Smooth muscle cell (in vitro differentiated cells): ENCODE measurements around the gene GMFB. TPM values are rescaled to one million over a fixed set of nuclear protein-coding genes. Genes with fewer than 3 reads are reported as not detected.

Experiments
- DNase-seq: peaks from one replicate; lab custom pipeline; 2025; ENCODE audit not compliant: unreplicated experiment; lab: John Stamatoyannopoulos, UW
- H2AFZ ChIP-seq: fragments of 200-600 bp; sonication (generic); 2 replicates; pipeline ENCODE4 v1.6.0; 2016; ENCODE audit warnings: antibody characterized with exemption, low read depth, mild to moderate bottlenecking
- H3F3A ChIP-seq: fragments of 200-600 bp; sonication (generic); 2 replicates; pipeline ENCODE4 v1.6.0; 2017; ENCODE audit warnings: antibody characterized with exemption, low read depth
- H3K27ac ChIP-seq: fragments of 200-600 bp; sonication (generic); 2 replicates; pipeline ENCODE4 v1.5.1; 2016; ENCODE audit warnings: low read depth, mild to moderate bottlenecking
- H3K27me3 ChIP-seq: fragments of 200-600 bp; sonication (generic); 2 replicates; pipeline ENCODE4 v1.6.1; 2016; ENCODE audit warnings: low read depth, mild to moderate bottlenecking
- H3K36me3 ChIP-seq: fragments of 200-600 bp; sonication (generic); 2 replicates; pipeline ENCODE4 v1.5.1; 2016; ENCODE audit warnings: low read depth
- H3K4me1 ChIP-seq: fragments of 200-600 bp; sonication (generic); 2 replicates; pipeline ENCODE4 v1.5.1; 2016; ENCODE audit warnings: low read depth
- H3K4me2 ChIP-seq: fragments of 200-600 bp; sonication (generic); 2 replicates; pipeline ENCODE4 v1.6.0; 2016; ENCODE audit warnings: mild to moderate bottlenecking
- H3K4me3 ChIP-seq: fragments of 200-600 bp; sonication (generic); 2 replicates; pipeline ENCODE4 v1.5.1; 2016; ENCODE audit warnings: mild to moderate bottlenecking
- H3K79me2 ChIP-seq: fragments of 200-600 bp; sonication (generic); 2 replicates; pipeline ENCODE4 v1.6.0; 2016; ENCODE audit warnings: low read depth, mild to moderate bottlenecking
- H3K9ac ChIP-seq: fragments of 200-600 bp; sonication (generic); 2 replicates; pipeline ENCODE4 v1.6.0; 2016; ENCODE audit warnings: low read depth
- H3K9me3 ChIP-seq: fragments of 200-600 bp; sonication (generic); replicated peaks from 2 replicates; pipeline ENCODE4 v1.5.1; 2016; ENCODE audit warnings: low read depth
- H4K20me1 ChIP-seq: fragments of 200-600 bp; sonication (generic); 2 replicates; pipeline ENCODE4 v1.6.0; 2016; ENCODE audit warnings: low read depth
- CTCF ChIP-seq: fragments of 200-600 bp; sonication (generic); IDR thresholded peaks from 2 replicates; pipeline ENCODE4 v1.5.1; 2017; ENCODE audit warnings: borderline replicate concordance, mild to moderate bottlenecking, antibody characterized with exemption; ENCODE audit not compliant: insufficient read depth, poor library complexity, severe bottlenecking
- WGBS: methylation state at CpG from one replicate; pipeline ENCODE4 v1.1.7; 2016; ENCODE audit warnings: low lambda C conversion rate; 5-methylcytosine and 5-hydroxymethylcytosine counted together
- polyA plus RNA-seq: library from polyadenylated mRNA; unstranded; fragments of >200 nt; fragmentation: Nextera tagmentation; extraction: Ambion mirVana; gene quantifications from 2 replicates; pipeline ENCODE4 v1.2.1, GENCODE V29; 2016
- total RNA-seq: library from RNA; depleted of rRNA; stranded (reverse); fragments of >200 nt; gene quantifications from 2 replicates; pipeline ENCODE4 v1.2.3, GENCODE V29; 2014

The GMFB gene
- total and polyA plus RNA-seq, 2 experiments from 2014 or later: 25.7 to 73.5 TPM

GRCh38 chr14:54489731-54490444, 1.1 kb upstream of the GMFB start:
- H4K20me1 ChIP-seq: peaks cover 28% of the 10 kb centered on the region
- H3K9me3 ChIP-seq: no peaks in the 10 kb centered on the region
- peaks cover 37% of the 10 kb centered on the region for H3K79me2 ChIP-seq
- peak overlapping the region; percentile 94 for H3K4me2 ChIP-seq
- H3F3A ChIP-seq: peaks cover 10% of the 10 kb centered on the region
- no peaks in the 10 kb centered on the region for H3K36me3 ChIP-seq
- TF ChIP-seq CTCF: no peak
- H2AFZ ChIP-seq: peak overlapping the region; percentile 98
- no peaks in the 10 kb centered on the region for H3K27me3 ChIP-seq
- H3K4me1 ChIP-seq: peaks cover 18% of the 10 kb centered on the region
- H3K4me3 ChIP-seq: peak overlapping the region; percentile 98
- no peak overlapping the region for H3K9ac ChIP-seq
- no peak for DNase-seq
- 79% methylated on average over 4 of the region's 4 CpGs for WGBS
- H3K27ac ChIP-seq: peak overlapping the region; percentile 92

GRCh38 chr14:54489318-54489683, 521 bp upstream of the GMFB start:
- H3K4me1 ChIP-seq: peaks cover 18% of the 10 kb centered on the region
- H4K20me1 ChIP-seq: peaks cover 33% of the 10 kb centered on the region
- H3K9me3 ChIP-seq: no peaks in the 10 kb centered on the region
- 40% methylated on average over 5 of the region's 5 CpGs for WGBS
- H3K79me2 ChIP-seq: peaks cover 43% of the 10 kb centered on the region
- no peaks in the 10 kb centered on the region for H3K27me3 ChIP-seq
- H3K27ac ChIP-seq: peak overlapping the region; percentile 92
- H2AFZ ChIP-seq: peak overlapping the region; percentile 98
- peak overlapping the region; percentile 94 for H3K9ac ChIP-seq
- no peak for DNase-seq
- peaks cover 10% of the 10 kb centered on the region for H3F3A ChIP-seq
- no peak for TF ChIP-seq CTCF
- H3K4me2 ChIP-seq: peak overlapping the region; percentile 94
- H3K4me3 ChIP-seq: peak overlapping the region; percentile 98
- no peaks in the 10 kb centered on the region for H3K36me3 ChIP-seq

GRCh38 chr14:54488318-54488645, 498 bp downstream of the GMFB start:
- H3F3A ChIP-seq: peaks cover 10% of the 10 kb centered on the region
- H3K9ac ChIP-seq: peak overlapping the region; percentile 94
- peak overlapping the region; percentile 92 for H3K27ac ChIP-seq
- no peaks in the 10 kb centered on the region for H3K9me3 ChIP-seq
- peak overlapping the region; percentile 98 for H3K4me3 ChIP-seq
- peaks cover 43% of the 10 kb centered on the region for H4K20me1 ChIP-seq
- WGBS: 3% methylated on average over 9 of the region's 9 CpGs
- H3K27me3 ChIP-seq: no peaks in the 10 kb centered on the region
- peak overlapping the region; percentile 78 for H2AFZ ChIP-seq
- H3K4me2 ChIP-seq: peak overlapping the region; percentile 94
- H3K79me2 ChIP-seq: peaks cover 53% of the 10 kb centered on the region
- H3K4me1 ChIP-seq: peaks cover 18% of the 10 kb centered on the region
- no peaks in the 10 kb centered on the region for H3K36me3 ChIP-seq
- no peak for DNase-seq
- no peak for TF ChIP-seq CTCF

GRCh38 chr14:54487771-54488170, 1.0 kb downstream of the GMFB start:
- Histone ChIP-seq H3K9me3 (no peaks in the 10 kb centered on the region), H3K27me3 (no peaks in the 10 kb centered on the region), H3K4me2 (peak overlapping the region; percentile 94), H3K27ac (peak overlapping the region; percentile 92), H3K9ac (peak overlapping the region; percentile 94), H2AFZ (no peak overlapping the region), H4K20me1 (peaks cover 48% of the 10 kb centered on the region), H3K79me2 (peaks cover 57% of the 10 kb centered on the region), H3F3A (peaks cover 10% of the 10 kb centered on the region), H3K4me3 (peak overlapping the region; percentile 98), H3K36me3 (no peaks in the 10 kb centered on the region), H3K4me1 (peaks cover 18% of the 10 kb centered on the region)
- 39% methylated on average over 4 of the region's 4 CpGs for WGBS
- no peak for TF ChIP-seq CTCF
- DNase-seq: no peak
